Naive thymus-derived CD4-positive, alpha-beta T cell (primary cell): Measurements from ENCODE around the gene GLI3. TPM values are rescaled to one million over a fixed set of nuclear protein-coding genes. Genes with fewer than 3 reads are reported as not detected.

ENCODE experiments used
- ATAC-seq: fragments of 150-1000 bp; cut with Tn5 transposase; 2 replicates; pipeline ENCODE4 v1.10.0; 2021; ENCODE audit warnings: mild to moderate bottlenecking, moderate library complexity
- CTCF ChIA-PET: fragments of 350-600 bp; sonication (Branson Sonifier 250); formaldehyde crosslinking; loops from one replicate; lab custom pipeline; 2021; ENCODE audit warnings: antibody characterized with exemption; lab: Charles Lee
- POLR2A ChIA-PET: fragments of 350-600 bp; sonication (Branson Sonifier 250); formaldehyde crosslinking; loops from one replicate; lab custom pipeline; 2021; ENCODE audit warnings: antibody characterized with exemption, inconsistent platforms; lab: Charles Lee
- DNase-seq, 9 donors: peaks; one replicate each; pipeline versions ENCODE4 v3.0.0 to v3.0.0-alpha.2; 2020 to 2022; ENCODE audit warnings: mixed read lengths in 1 of 9
- H3K27ac ChIP-seq: one replicate; pipeline ENCODE4 v1.7.0; 2013; ENCODE audit warnings: mild to moderate bottlenecking, low read depth, low read length, moderate library complexity
- H3K27me3 ChIP-seq, 2 donors: one replicate each; pipeline ENCODE4 v1.7.0; 2013; ENCODE audit warnings: low read length in 2 of 2, mild to moderate bottlenecking in 2 of 2, moderate library complexity in 2 of 2; ENCODE audit not compliant: control insufficient read depth in 2 of 2, insufficient read depth in 2 of 2
- H3K36me3 ChIP-seq, 3 experiments: 1 replicate in 2 of 3; 2 replicates in 1 of 3; pipeline ENCODE4 v1.7.0; 2013; ENCODE audit warnings: low read length in 3 of 3, mild to moderate bottlenecking in 3 of 3, moderate library complexity in 1 of 3; ENCODE audit not compliant: insufficient read depth in 3 of 3, control insufficient read depth in 2 of 3
- H3K4me1 ChIP-seq, 2 donors: one replicate each; pipeline ENCODE4 v1.7.0; 2013; ENCODE audit warnings: low read length in 2 of 2, mild to moderate bottlenecking in 2 of 2, moderate library complexity in 1 of 2; ENCODE audit not compliant: control insufficient read depth in 2 of 2, insufficient read depth in 2 of 2
- H3K4me3 ChIP-seq: 2 replicates; pipeline ENCODE4 v1.7.0; 2013; ENCODE audit warnings: mild to moderate bottlenecking, low read length
- H3K9me3 ChIP-seq, 3 experiments: 1 replicate in 2 of 3; 2 replicates in 1 of 3; pipeline ENCODE4 v1.7.0; 2013; ENCODE audit warnings: low read length in 3 of 3; ENCODE audit not compliant: control insufficient read depth in 2 of 3
- H3K27ac Mint-ChIP-seq, 9 donors: one replicate each; pipeline ENCODE4 v1.8.0; 2020 to 2022; ENCODE audit warnings: mixed read lengths in 9 of 9, mild to moderate bottlenecking in 8 of 9, moderate library complexity in 5 of 9, inconsistent platforms in 2 of 9
- H3K27me3 Mint-ChIP-seq, 5 donors: one replicate each; pipeline ENCODE4 v1.8.0; 2021 to 2022; ENCODE audit warnings: mixed read lengths in 5 of 5, mild to moderate bottlenecking in 1 of 5
- H3K36me3 Mint-ChIP-seq, 5 donors: one replicate each; pipeline ENCODE4 v1.8.0; 2020 to 2022; ENCODE audit warnings: mixed read lengths in 5 of 5, mild to moderate bottlenecking in 3 of 5, inconsistent platforms in 1 of 5
- H3K4me1 Mint-ChIP-seq, 7 donors: one replicate each; pipeline ENCODE4 v1.8.0; 2020 to 2022; ENCODE audit warnings: mixed read lengths in 7 of 7, mild to moderate bottlenecking in 3 of 7, inconsistent platforms in 1 of 7
- H3K4me3 Mint-ChIP-seq, 10 donors: one replicate each; pipeline ENCODE4 v1.8.0; 2020 to 2022; ENCODE audit warnings: mild to moderate bottlenecking in 10 of 10, mixed read lengths in 10 of 10, moderate library complexity in 6 of 10, inconsistent platforms in 2 of 10
- H3K9me3 Mint-ChIP-seq, 11 donors: one replicate each; pipeline ENCODE4 v1.8.0; 2020 to 2022; ENCODE audit warnings: mixed read lengths in 11 of 11, mild to moderate bottlenecking in 4 of 11, inconsistent platforms in 1 of 11, moderate library complexity in 1 of 11
- intact Hi-C, 2 donors: fragments of 100-400 bp; cut with micrococcal nuclease; formaldehyde crosslinking; loops; one replicate each; pipeline ENCODE4 v1.15.1; 2023
- polyA plus RNA-seq, 2 donors: library from polyadenylated mRNA; unstranded; fragments of 300-500 nt; fragmentation: Illumina TruSeq; gene quantifications; one replicate each; pipeline ENCODE4 v1.2.3, GENCODE V29; 2021
- total RNA-seq, 6 experiments: library from RNA in 5 of 6; stranded (reverse) in 5 of 6; gene quantifications; 1 replicate in 5 of 6; 2 replicates in 1 of 6; pipeline ENCODE4 v1.2.3 and lab custom pipeline; 2021 to 2026

Gene GLI3
- total and polyA plus RNA-seq, 7 experiments from 2014 or later, result 0.32 to 0.95 (median 0.54) TPM; not detected in 4

- no peaks in the 10 kb centered on the region for H3K9me3 ChIP-seq
- no peaks in the 10 kb centered on the region for H3K27me3 ChIP-seq
- H3K4me1 ChIP-seq, result no peaks in the 10 kb centered on the region
- Mint-ChIP-seq H3K27me3 (peaks cover 0 to 7% (median 0%) of the 10 kb centered on the region in 5 donors), H3K36me3 (no peaks in the 10 kb centered on the region), H3K4me1 (no peaks in the 10 kb centered on the region), H3K4me3 (no peak overlapping the region), H3K27ac (no peak overlapping the region), H3K9me3 (no peaks in the 10 kb centered on the region)
- POLR2A ChIA-PET, result no interaction called here
- no peak for DNase-seq
- H3K27ac ChIP-seq, result no peak overlapping the region
- H3K36me3 ChIP-seq, result no peaks in the 10 kb centered on the region
- CTCF ChIA-PET, result no interaction called here
- intact Hi-C loops, result no loop called here
- no peak for ATAC-seq
- H3K4me3 ChIP-seq, result no peak overlapping the region
These were observed 212.5 kb downstream of the GLI3 start for GRCh38 chr7:42024537-42024936.

GRCh38 chr7:42023262-42023661 lies 213.7 kb downstream of the GLI3 start:
- H3K9me3 Mint-ChIP-seq, result no peaks in the 10 kb centered on the region

GRCh38 chr7:42022791-42023190 lies 214.2 kb downstream of the GLI3 start:
- ChIA-PET CTCF (no interaction called here), POLR2A (no interaction called here)
- peaks cover 0 to 18% (median 10%) of the 10 kb centered on the region in 5 donors for H3K27me3 Mint-ChIP-seq
- no peaks in the 10 kb centered on the region for H3K4me1 ChIP-seq
- no peak overlapping the region for H3K27ac ChIP-seq
- H3K9me3 ChIP-seq, result no peaks in the 10 kb centered on the region
- H3K4me1 Mint-ChIP-seq, result no peaks in the 10 kb centered on the region
- no peaks in the 10 kb centered on the region for H3K36me3 ChIP-seq
- no peak for DNase-seq
- no peak overlapping the region for H3K27ac Mint-ChIP-seq
- H3K36me3 Mint-ChIP-seq, result no peaks in the 10 kb centered on the region
- H3K27me3 ChIP-seq, result no peaks in the 10 kb centered on the region
- H3K4me3 Mint-ChIP-seq, result no peak overlapping the region
- no peak overlapping the region for H3K4me3 ChIP-seq
- no peaks in the 10 kb centered on the region for H3K9me3 Mint-ChIP-seq
- intact Hi-C loops, result no loop called here
- no peak for ATAC-seq

More at GRCh38 chr7:42023262-42023661, 213.7 kb downstream of the GLI3 start:
- no peaks in the 10 kb centered on the region for H3K4me1 ChIP-seq
- H3K4me3 ChIP-seq, result no peak overlapping the region
- DNase-seq (no peak), ATAC-seq (no peak)
- no peak overlapping the region for H3K4me3 Mint-ChIP-seq
- intact Hi-C loops, result no loop called here
- H3K4me1 Mint-ChIP-seq, result no peaks in the 10 kb centered on the region
- CTCF ChIA-PET, result no interaction called here
- no peak overlapping the region for H3K27ac ChIP-seq
- H3K27ac Mint-ChIP-seq, result no peak overlapping the region
- H3K36me3 ChIP-seq, result no peaks in the 10 kb centered on the region
- no peaks in the 10 kb centered on the region for H3K27me3 ChIP-seq
- no peaks in the 10 kb centered on the region for H3K9me3 ChIP-seq
- POLR2A ChIA-PET, result no interaction called here
- peaks cover 0 to 15% (median 7%) of the 10 kb centered on the region in 5 donors for H3K27me3 Mint-ChIP-seq
- no peaks in the 10 kb centered on the region for H3K36me3 Mint-ChIP-seq

- ATAC-seq (no peak), DNase-seq (no peak)
- POLR2A ChIA-PET, result no interaction called here
- Mint-ChIP-seq H3K36me3 (no peaks in the 10 kb centered on the region), H3K4me3 (no peak overlapping the region), H3K27ac (no peak overlapping the region), H3K4me1 (no peaks in the 10 kb centered on the region), H3K9me3 (no peaks in the 10 kb centered on the region), H3K27me3 (peaks cover 0 to 25% (median 10%) of the 10 kb centered on the region in 5 donors)
- Histone ChIP-seq H3K4me1 (no peaks in the 10 kb centered on the region), H3K27me3 (no peaks in the 10 kb centered on the region), H3K4me3 (no peak overlapping the region), H3K27ac (no peak overlapping the region), H3K9me3 (no peaks in the 10 kb centered on the region), H3K36me3 (no peaks in the 10 kb centered on the region)
- CTCF ChIA-PET, result no interaction called here
- intact Hi-C loops, result no loop called here
These were observed 215.0 kb downstream of the GLI3 start for GRCh38 chr7:42022056-42022455.

GRCh38 chr7:42021631-42022030 lies 215.4 kb downstream of the GLI3 start:
- Mint-ChIP-seq H3K4me1 (no peaks in the 10 kb centered on the region), H3K27ac (no peak overlapping the region), H3K4me3 (no peak overlapping the region), H3K27me3 (peaks cover 0 to 29% (median 10%) of the 10 kb centered on the region in 5 donors), H3K36me3 (peaks cover 0 to 3% (median 0%) of the 10 kb centered on the region in 5 donors), H3K9me3 (peaks cover 0 to 3% (median 0%) of the 10 kb centered on the region in 11 donors)
- Histone ChIP-seq H3K36me3 (no peaks in the 10 kb centered on the region), H3K4me3 (no peak overlapping the region), H3K4me1 (no peaks in the 10 kb centered on the region), H3K9me3 (no peaks in the 10 kb centered on the region), H3K27me3 (no peaks in the 10 kb centered on the region), H3K27ac (no peak overlapping the region)
- POLR2A ChIA-PET, result no interaction called here
- CTCF ChIA-PET, result no interaction called here
- DNase-seq, result no peak
- ATAC-seq, result no peak
- intact Hi-C loops, result no loop called here

GRCh38 chr7:42020061-42020460 lies 216.9 kb downstream of the GLI3 start:
- H3K36me3 Mint-ChIP-seq, result peaks cover 0 to 5% (median 0%) of the 10 kb centered on the region in 5 donors
- no peak for DNase-seq
- ChIA-PET POLR2A (no interaction called here), CTCF (no interaction called here)
- H3K27ac Mint-ChIP-seq, result no peak overlapping the region
- peaks cover 0 to 28% (median 10%) of the 10 kb centered on the region in 5 donors for H3K27me3 Mint-ChIP-seq
- Histone ChIP-seq H3K9me3 (no peaks in the 10 kb centered on the region), H3K36me3 (no peaks in the 10 kb centered on the region), H3K4me3 (no peak overlapping the region), H3K27ac (no peak overlapping the region), H3K27me3 (no peaks in the 10 kb centered on the region), H3K4me1 (no peaks in the 10 kb centered on the region)
- intact Hi-C loops, result no loop called here
- ATAC-seq, result no peak
- H3K4me1 Mint-ChIP-seq, result no peaks in the 10 kb centered on the region
- peaks cover 0 to 9% (median 3%) of the 10 kb centered on the region in 11 donors for H3K9me3 Mint-ChIP-seq
- H3K4me3 Mint-ChIP-seq, result no peak overlapping the region

GRCh38 chr7:42017349-42017986 lies 219.5 kb downstream of the GLI3 start:
- Histone ChIP-seq H3K9me3 (peaks cover 0 to 10% (median 4%) of the 10 kb centered on the region in 3 experiments), H3K4me3 (no peak overlapping the region), H3K4me1 (no peaks in the 10 kb centered on the region), H3K36me3 (no peaks in the 10 kb centered on the region), H3K27me3 (no peaks in the 10 kb centered on the region), H3K27ac (no peak overlapping the region)
- Mint-ChIP-seq H3K9me3 (peaks cover 3 to 22% (median 8%) of the 10 kb centered on the region in 11 donors), H3K27me3 (peaks cover 0 to 32% (median 13%) of the 10 kb centered on the region in 5 donors), H3K36me3 (peaks cover 0 to 5% (median 0%) of the 10 kb centered on the region in 5 donors), H3K4me1 (no peaks in the 10 kb centered on the region), H3K27ac (no peak overlapping the region), H3K4me3 (no peak overlapping the region)
- POLR2A ChIA-PET, result no interaction called here
- ATAC-seq, result no peak
- intact Hi-C loops, result no loop called here
- CTCF ChIA-PET, result no interaction called here
- no peak for DNase-seq
